Skeletal muscle satellite cell (primary cell): ENCODE data around the gene SYNPO2.
"Not testable (repeated sequence)": the region's sequence is repeated elsewhere in the genome, so short reads cannot be mapped to it uniquely, and the experiment has no call there.

Source experiments
- H3K27me3 ChIP-seq: 2 replicates; pipeline ENCODE4 v1.7.0; 2013; ENCODE audit warnings: low read length; ENCODE audit not compliant: control insufficient read depth, insufficient read depth
- H3K36me3 ChIP-seq: 2 replicates; pipeline ENCODE4 v1.7.0; 2013; ENCODE audit warnings: mild to moderate bottlenecking, control low read depth, low read length; ENCODE audit not compliant: insufficient read depth
- H3K4me1 ChIP-seq: 2 replicates; pipeline ENCODE4 v1.7.0; 2013; ENCODE audit warnings: low read length; ENCODE audit not compliant: control insufficient read depth, insufficient read depth
- H3K4me2 ChIP-seq: 2 replicates; pipeline ENCODE4 v1.7.0; 2013; ENCODE audit warnings: mild to moderate bottlenecking, low read length
- H3K4me3 ChIP-seq: 2 replicates; pipeline ENCODE4 v1.7.0; 2013; ENCODE audit warnings: low read length
- H3K9ac ChIP-seq: 2 replicates; pipeline ENCODE4 v1.7.0; 2013; ENCODE audit warnings: mild to moderate bottlenecking, low read depth, low read length, moderate library complexity
- H3K9me3 ChIP-seq: replicated peaks from 2 replicates; pipeline ENCODE4 v1.7.0; 2013; ENCODE audit warnings: mild to moderate bottlenecking, control low read depth, low read length

SYNPO2 gene

GRCh38 chr4:118858779-118859178 lies 29.9 kb upstream of the SYNPO2 start:
- Histone ChIP-seq H3K9me3 (no peaks in the 10 kb centered on the region), H3K9ac (no peak overlapping the region), H3K4me1 (no peaks in the 10 kb centered on the region), H3K4me3 (no peak overlapping the region), H3K27me3 (no peaks in the 10 kb centered on the region), H3K4me2 (no peak overlapping the region), H3K36me3 (no peaks in the 10 kb centered on the region)

DNA sequence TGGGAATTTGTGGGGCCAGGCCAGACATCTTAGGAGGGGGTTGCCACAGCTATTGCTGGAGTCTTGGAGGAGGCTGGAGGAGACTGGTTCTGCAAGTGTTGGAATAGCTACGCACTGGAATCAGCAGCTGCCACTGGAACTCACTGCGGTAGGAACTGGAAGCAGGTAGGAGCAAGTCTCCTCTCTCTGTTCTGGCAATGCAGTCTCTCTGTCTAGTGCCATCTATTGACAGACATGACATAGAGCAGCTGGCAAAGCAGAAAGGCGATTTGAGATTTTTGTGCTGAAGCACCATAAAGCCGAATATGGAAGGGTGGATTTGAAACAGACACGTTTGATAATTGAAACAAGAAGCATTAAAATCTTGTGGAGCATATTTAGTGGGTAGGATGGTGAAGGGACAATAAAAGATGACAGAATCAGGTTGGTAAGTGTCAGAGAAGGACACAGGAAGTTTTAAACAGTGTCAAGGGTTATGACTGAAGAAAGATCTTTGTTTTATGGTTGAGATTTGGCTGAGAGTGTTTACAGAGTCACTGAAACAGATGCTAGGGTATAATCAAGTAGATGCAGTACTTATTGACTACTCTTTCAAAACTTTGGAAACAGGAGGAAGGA lies 23.5 kb upstream of the SYNPO2 start:
- no peak overlapping the region for H3K9ac ChIP-seq
- H3K4me1 ChIP-seq, result no peaks in the 10 kb centered on the region
- no peaks in the 10 kb centered on the region for H3K9me3 ChIP-seq
- no peak overlapping the region for H3K4me3 ChIP-seq
- H3K4me2 ChIP-seq, result peak overlapping the region; percentile 62
- no peaks in the 10 kb centered on the region for H3K27me3 ChIP-seq
- H3K36me3 ChIP-seq, result no peaks in the 10 kb centered on the region

DNA sequence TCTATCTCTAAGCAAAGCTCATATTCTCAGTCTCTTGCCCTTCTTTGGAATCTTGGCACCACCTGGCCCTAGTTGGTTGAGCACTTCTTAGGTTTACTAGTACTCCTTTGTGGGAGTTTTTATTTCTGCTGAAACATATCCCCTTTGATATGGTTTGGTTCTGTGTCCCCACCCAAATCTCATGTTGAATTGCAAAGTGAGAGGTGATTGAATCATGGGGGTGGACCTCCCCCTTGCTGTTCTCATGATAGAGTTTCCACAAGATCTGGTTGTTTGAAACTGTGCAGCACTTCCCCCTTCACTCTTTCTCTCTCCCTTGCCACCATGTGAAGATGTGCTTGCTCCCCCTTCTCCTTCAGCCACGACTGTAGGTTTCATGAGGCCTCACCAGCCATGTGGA lies 22.2 kb upstream of the SYNPO2 start:
- no peak overlapping the region for H3K9ac ChIP-seq
- no peaks in the 10 kb centered on the region for H3K36me3 ChIP-seq
- no peak overlapping the region for H3K4me3 ChIP-seq
- H3K9me3 ChIP-seq, result no peaks in the 10 kb centered on the region
- no peak overlapping the region for H3K4me2 ChIP-seq
- H3K4me1 ChIP-seq, result no peaks in the 10 kb centered on the region
- no peaks in the 10 kb centered on the region for H3K27me3 ChIP-seq

DNA sequence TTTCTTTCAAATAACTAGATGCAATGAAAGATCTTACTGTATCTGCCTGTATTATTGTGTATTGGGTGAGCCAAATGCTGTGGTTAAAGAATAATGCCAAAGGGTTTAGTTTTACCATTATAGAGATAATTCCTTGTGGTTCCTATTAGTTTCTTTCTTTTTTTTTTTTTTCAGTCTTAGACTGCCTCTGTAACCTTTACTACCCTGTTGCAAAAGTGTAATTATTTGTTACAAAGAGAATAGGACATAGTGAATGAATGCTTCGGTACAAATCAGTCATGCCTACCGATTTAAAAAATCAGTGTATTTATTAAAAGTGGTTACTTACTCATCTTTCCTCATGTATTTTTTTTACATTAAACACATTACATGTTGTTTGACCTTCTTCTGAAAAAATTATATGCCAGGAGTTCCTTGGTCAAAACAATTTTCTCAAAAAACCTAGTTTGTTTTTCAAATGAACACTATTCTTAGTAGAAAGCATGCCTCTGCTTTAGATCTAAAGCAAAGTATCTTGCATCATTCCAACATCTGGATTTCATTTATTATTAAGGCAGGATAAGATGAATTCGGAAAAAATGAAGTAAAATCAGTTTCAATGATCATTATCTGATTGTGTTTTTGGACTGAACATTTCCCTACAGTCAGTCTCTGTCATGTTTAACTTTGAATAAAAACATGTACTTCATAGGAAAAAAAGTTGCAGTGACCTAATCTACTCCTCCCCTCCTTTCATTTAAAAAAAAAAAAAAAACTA lies 21.2 kb upstream of the SYNPO2 start:
- no peaks in the 10 kb centered on the region for H3K4me1 ChIP-seq
- no peak overlapping the region for H3K4me3 ChIP-seq
- no peaks in the 10 kb centered on the region for H3K27me3 ChIP-seq
- H3K9ac ChIP-seq, result no peak overlapping the region
- H3K4me2 ChIP-seq, result no peak overlapping the region
- no peaks in the 10 kb centered on the region for H3K9me3 ChIP-seq
- no peaks in the 10 kb centered on the region for H3K36me3 ChIP-seq

GRCh38 chr4:118869808-118870342 lies 18.8 kb upstream of the SYNPO2 start:
- H3K4me2 ChIP-seq, result no peak overlapping the region
- H3K4me3 ChIP-seq, result no peak overlapping the region
- no peaks in the 10 kb centered on the region for H3K4me1 ChIP-seq
- no peaks in the 10 kb centered on the region for H3K27me3 ChIP-seq
- H3K9me3 ChIP-seq, result no peaks in the 10 kb centered on the region
- no peak overlapping the region for H3K9ac ChIP-seq
- no peaks in the 10 kb centered on the region for H3K36me3 ChIP-seq

DNA sequence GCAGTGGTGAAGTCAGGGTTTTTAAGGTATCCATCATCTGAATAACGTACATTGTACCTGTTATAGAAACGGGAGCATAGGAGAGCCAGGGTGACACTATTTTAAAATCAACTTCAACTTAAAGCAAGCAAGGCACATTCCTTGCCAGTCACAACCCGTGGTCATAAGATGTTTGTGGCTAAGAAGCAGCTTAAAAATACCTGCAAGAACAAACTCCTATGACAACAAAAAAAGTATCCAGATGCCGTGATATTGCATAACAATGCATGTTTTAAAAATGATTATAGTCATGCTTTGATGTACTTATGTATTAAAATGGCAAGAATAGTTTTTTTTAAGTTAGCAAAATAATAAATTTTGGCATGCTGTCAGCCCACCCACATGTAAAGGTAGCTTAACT lies 16.5 kb upstream of the SYNPO2 start:
- no peaks in the 10 kb centered on the region for H3K9me3 ChIP-seq
- H3K4me2 ChIP-seq, result no peak overlapping the region
- no peaks in the 10 kb centered on the region for H3K4me1 ChIP-seq
- no peak overlapping the region for H3K9ac ChIP-seq
- no peaks in the 10 kb centered on the region for H3K27me3 ChIP-seq
- no peaks in the 10 kb centered on the region for H3K36me3 ChIP-seq
- H3K4me3 ChIP-seq, result no peak overlapping the region

- Histone ChIP-seq H3K4me1 (no peaks in the 10 kb centered on the region), H3K27me3 (no peaks in the 10 kb centered on the region), H3K4me2 (no peak overlapping the region), H3K9me3 (no peaks in the 10 kb centered on the region), H3K9ac (no peak overlapping the region), H3K36me3 (no peaks in the 10 kb centered on the region), H3K4me3 (no peak overlapping the region)
These were observed 10.9 kb upstream of the SYNPO2 start for GRCh38 chr4:118877797-118878196.

- H3K4me3 ChIP-seq, result not testable (repeated sequence)
These were observed 10.1 kb upstream of the SYNPO2 start for GRCh38 chr4:118878507-118878906.

DNA sequence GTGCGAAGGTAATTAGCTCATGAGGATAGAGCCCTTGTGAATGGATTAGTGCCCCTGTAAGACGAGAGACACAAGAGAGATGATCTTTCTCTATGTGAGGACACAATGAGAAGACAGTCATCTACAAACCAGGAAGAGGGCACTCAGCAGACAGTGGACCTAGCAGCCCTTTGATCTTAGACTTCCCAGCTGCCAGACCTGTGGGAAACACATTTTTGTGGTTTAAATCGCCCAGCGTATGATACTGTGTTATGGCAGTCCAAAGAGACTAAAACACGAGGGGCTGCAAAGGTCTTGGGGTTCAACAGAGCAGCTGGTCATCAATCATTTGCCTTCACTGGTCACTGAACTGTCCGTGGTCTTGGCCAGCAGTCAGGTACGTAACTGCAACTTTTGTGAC lies 9.2 kb upstream of the SYNPO2 start:
- Histone ChIP-seq H3K4me2 (no peak overlapping the region), H3K4me3 (no peak overlapping the region), H3K9ac (no peak overlapping the region), H3K36me3 (no peaks in the 10 kb centered on the region), H3K9me3 (no peaks in the 10 kb centered on the region), H3K27me3 (no peaks in the 10 kb centered on the region), H3K4me1 (no peaks in the 10 kb centered on the region)

More at GRCh38 chr4:118878507-118878906, 10.1 kb upstream of the SYNPO2 start:
- H3K4me2 ChIP-seq, H3K4me1 ChIP-seq, H3K9me3 ChIP-seq, H3K27me3 ChIP-seq, H3K9ac ChIP-seq, H3K36me3 ChIP-seq: not testable (repeated sequence)

- Histone ChIP-seq H3K4me1 (no peaks in the 10 kb centered on the region), H3K27me3 (no peaks in the 10 kb centered on the region), H3K4me2 (no peak overlapping the region), H3K36me3 (no peaks in the 10 kb centered on the region), H3K9ac (no peak overlapping the region), H3K4me3 (no peak overlapping the region), H3K9me3 (no peaks in the 10 kb centered on the region)
These were observed 7.0 kb upstream of the SYNPO2 start for GRCh38 chr4:118881512-118882146.

DNA sequence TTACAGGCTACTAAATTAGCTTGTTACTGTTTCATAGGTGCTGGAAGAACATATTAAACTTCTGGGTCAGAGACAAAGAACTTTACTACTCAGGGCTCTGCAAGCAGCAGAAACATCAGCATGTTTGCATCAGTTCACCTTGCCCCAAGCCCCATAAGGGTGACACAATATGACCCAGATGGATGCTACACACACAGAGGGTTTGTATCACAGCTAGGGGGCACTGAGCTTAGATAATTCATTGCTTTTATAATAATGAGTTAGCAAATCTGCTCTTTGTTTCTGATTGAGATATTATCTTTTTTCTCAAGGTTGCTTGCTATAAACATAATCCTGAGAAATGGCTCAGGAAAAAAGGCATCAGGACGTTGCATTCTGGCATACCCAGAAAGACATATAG lies 4.8 kb upstream of the SYNPO2 start:
- Histone ChIP-seq H3K4me1 (peaks cover under 1% of the 10 kb centered on the region), H3K27me3 (no peaks in the 10 kb centered on the region), H3K4me2 (no peak overlapping the region), H3K4me3 (no peak overlapping the region), H3K36me3 (no peaks in the 10 kb centered on the region), H3K9ac (no peak overlapping the region), H3K9me3 (no peaks in the 10 kb centered on the region)
